Esophagus mucosa (tissue), 1 donor: ENCODE measurements around the gene DGKB. TPM values are rescaled to one million over a fixed set of nuclear protein-coding genes. Genes with fewer than 3 reads are reported as not detected.

Source experiments
- ATAC-seq: fragments of 200-7000 bp; cut with Tn5 transposase; one replicate; pipeline ENCODE4 v1.9.1; 2020
- total RNA-seq: library from RNA; stranded (reverse); gene quantifications from one replicate; pipeline ENCODE4 v1.2.4, GENCODE V29; 2023
- donor health status: DM: yes; HTN: yes; CAD: no.

Gene DGKB
- total RNA-seq, result 0.08 TPM

DNA sequence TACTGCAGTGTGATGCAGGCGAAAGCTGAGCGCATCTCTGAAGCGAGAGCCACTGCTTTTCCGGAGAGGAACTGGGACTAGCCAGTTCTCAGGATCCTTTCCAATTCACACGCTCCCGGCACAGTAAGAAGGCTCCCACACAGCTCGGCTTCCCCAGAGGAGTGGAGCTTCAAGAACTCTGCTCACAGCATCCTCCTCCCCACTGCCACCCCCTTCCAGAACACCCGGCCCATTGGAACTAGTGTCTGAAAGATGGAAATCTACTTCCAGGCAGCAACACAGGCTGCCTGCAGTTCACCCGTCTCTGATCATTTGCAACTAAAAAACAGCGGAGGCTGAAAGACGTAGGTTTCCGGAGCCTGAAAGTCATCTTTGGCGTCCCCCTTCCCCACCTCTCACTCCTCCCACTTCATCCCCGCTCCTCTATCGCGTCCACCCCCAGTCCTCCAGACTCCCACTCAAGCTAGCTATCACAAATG is at the start of gene DGKB:
Gene DGKB (minus strand): TSS at position 163 of the 479 bp plus-strand sequence.
- ATAC-seq, result no peak

DNA sequence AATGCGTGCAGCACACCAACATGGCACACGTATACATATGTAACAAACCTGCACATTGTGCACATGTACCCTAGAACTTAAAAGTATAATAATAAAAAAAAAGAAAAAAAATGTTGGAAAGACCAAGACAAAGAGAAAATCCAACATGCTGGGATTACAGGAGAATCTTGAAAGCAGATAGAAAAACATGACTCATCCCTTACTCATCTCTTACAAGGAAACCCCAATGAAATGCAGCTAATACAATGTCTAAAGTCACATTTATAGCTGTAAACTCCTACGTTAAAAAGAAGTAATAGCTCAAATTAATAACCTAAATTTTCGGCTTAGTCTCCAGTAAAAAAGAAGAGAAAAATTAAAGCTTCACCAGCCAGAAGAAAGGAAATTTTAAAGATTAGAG is 47.5 kb upstream of the DGKB start:
- ATAC-seq, result no peak

DNA sequence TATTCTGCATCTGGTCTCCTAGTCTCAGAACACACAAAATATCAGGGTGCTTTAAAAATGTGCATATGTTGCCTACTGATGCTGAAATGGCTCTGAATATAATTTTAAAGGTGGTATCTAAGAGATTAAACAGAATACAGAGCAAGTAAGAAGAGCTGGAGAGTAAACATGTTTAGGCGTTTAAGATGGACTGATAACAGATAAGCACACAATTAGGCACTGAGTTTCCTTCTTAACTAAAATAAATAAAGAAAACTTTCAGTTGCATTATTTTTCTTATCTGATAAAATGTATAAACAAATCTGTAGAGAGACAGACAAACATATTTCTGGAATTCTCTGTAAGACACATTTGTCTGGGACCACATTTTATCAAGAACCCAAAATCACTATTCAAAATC is 35.6 kb upstream of the DGKB start:
- ATAC-seq, result no peak

DNA sequence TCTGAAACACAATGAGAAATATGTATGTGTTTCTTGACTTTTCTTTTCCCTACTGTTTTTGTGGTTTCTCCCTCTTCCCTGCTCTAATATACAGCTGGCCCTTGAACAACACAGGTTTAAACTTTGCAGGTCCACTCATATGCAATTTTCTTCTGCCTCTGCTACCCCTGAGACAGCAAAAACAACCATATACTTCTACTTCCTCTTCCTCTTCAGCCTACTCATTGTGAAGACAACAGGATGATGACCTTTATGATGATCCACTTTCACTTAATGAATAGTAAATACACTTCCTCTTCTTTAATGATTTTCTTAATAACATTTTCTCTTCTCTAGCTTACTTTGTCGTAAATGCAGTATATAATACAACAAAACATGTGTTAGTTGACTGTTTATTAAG is 35.0 kb upstream of the DGKB start:
- ATAC-seq, result no peak

DNA sequence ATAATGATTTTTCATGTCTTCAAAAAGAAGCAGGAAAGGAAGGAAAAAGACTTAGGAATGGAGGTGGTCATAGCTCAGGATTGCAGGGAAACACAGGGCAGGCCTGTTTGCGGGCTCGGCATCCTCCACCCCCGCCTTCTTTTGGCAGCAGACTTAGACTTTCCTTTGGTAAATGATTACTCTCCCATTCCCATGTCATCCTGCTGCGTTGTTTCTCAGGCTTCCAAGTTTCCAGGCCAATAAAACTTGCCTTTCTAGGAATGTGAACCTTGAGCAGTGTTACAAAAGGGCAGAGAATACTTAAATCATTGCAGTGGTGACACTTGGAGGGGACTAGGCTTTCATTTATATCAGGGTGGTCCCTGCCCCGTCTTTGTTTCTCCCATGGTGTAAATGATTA is 34.0 kb upstream of the DGKB start:
- ATAC-seq, result no peak

DNA sequence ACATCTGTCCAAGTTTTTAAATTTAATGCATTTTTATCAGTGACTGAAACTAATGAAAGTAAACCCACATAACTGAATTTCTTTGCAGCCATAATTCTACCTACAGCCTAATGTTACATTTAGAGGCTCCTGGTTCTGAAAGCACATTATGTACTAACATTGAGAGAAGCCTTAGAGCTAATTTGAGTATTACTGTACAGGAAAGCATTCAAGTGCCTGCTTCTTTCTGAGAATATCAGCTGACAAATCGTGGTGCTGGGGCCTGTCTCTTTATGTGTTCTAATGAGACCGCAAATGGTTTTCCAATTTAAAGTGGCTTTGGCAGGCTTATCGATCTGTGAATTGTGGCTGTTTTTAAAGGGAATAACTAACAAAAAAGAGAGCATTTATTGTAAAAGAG is 32.3 kb upstream of the DGKB start:
- no peak for ATAC-seq

DNA sequence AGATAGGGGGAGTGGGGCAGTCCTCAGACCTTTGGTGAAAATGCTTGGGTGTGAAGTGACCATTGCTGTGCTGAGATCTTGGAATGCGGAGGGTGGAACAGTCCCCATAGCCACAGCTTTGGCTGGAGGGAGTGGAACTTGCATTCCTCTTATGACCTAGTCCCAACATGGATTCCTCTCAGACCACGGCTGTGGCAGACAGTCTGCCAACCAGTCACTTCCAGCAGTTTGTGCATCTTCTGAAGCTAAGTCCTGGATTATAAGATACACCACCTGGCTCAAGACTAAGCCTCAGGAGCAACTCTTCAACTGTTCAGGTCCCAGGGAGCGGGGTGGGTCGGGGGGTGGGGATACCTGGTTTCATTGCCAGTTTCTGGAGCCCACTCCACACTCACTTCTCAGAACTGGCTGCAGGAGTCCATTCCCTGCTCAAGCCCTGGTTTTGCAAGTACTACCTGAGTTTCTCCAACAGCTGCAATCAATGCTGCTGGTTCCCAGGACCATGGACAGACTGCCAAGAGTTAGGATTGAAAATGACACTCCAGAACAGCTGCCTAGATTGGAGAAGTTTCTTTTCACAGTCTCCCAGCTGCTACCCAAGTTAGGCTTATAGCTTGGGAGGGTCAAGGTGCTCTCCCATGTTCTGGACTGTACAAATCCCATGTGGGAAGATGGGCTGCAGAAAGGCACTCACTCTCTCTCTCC is 29.1 kb upstream of the DGKB start:
- ATAC-seq, result no peak

DNA sequence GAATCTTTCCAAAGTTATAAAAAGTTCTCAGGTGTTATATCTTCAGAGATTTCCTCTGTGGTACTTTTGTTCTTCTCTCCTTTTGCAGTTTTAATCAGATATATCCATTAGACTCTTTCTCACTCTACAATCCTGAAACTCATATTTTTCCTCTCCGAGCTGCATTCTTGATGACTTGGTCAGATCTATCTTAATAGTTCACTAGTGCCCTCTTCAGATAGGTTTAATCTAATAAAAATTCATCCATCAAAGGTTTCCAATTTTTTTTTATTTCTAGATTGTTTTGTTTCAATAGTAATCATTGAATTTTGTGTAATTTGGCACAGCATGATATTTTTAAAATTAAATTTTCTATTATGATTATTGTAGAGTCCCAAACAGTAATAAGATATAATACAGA is 21.8 kb upstream of the DGKB start:
- ATAC-seq, result no peak

DNA sequence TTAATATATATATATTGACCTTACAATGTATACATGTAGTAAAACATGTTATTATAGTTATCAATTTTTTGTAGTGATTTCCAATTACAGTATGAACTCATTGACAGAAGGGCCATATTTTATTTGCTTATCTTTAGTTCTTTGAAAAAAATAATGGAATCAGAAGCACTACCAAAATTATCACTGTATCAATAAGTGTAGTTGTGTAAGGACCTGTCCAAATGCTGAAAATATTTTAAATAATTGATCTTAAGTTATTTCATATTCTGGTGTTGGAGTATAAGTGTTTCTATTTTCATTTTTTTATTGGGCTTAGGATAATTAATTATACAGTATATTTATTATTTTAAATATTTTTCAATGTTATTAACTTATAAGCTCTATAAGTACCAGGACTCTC is 8.5 kb upstream of the DGKB start:
- no peak for ATAC-seq

DNA sequence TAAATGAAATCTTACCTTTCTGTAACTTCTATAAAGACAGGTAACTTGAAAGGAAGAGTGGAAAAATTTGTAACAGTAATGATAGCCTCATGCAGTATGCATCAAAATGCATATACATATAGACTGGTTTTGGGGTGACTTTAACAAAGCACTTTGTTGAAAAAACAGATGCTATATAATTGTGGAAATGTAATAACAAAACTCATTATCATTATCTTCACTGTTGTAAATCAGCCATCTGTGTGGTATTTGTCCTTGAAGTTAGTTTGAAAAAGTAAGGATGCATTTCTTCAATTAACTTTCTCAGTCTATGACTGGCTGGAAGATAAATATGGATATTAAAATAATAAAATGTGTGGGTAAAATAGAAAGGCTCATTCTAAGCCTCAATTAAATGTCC is 6.1 kb upstream of the DGKB start:
- ATAC-seq, result no peak

DNA sequence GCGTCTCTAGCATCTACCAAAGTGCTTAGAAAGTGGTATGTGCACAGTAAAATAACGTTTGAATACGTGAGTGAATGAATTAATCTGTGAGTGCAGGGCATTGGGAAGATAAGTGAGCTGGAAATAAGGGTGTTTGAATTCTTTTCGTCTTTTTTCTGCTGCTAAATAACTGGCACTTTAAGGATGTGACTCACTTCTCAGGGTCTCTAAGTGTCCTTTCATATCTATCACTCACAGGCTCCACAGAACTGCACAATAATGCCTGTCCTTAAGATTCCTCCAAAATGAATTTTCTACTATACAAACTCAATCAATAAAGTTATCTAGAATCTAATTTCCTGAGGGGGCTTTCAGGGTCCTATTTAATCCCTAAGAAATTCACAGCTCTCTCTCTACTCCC is 3.2 kb upstream of the DGKB start:
- no peak for ATAC-seq

DNA sequence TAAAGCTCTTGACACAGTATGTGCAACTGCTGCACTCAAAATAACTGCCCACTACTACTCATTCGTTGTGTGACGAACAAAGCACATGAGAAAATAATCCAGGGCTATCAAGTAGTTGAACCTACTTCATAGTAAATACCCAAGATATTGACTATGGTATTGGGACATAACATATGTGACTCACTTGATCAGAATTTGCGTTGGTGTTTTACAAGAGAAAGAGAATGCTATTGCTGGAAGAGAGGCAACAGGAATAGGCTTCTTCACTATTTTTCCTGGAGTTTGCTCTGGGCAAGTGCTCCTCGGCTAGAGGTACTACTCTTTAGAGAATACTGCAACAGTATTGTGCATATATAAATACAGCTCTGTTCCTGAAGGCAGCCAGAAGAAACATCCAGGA is 2.5 kb downstream of the DGKB start:
- ATAC-seq, result no peak

DNA sequence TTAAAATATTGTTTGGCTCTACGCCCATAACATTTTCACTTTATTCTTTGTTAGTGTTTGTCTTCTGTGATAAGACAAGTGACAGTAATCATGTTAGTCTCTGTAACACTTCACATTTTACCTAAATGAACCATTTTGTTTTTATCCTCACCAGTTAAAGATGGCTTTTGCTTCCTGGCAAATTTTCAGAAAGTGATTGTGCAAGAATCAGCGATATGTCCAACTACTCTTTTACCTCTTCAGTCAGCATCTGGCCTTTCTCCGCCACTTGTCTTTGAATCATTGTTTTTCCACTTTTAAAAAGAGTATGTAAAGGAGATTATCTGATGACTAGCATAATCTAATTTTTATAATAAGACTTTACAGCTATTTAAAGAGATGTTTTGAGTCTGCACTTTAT is 3.5 kb downstream of the DGKB start:
- no peak for ATAC-seq

DNA sequence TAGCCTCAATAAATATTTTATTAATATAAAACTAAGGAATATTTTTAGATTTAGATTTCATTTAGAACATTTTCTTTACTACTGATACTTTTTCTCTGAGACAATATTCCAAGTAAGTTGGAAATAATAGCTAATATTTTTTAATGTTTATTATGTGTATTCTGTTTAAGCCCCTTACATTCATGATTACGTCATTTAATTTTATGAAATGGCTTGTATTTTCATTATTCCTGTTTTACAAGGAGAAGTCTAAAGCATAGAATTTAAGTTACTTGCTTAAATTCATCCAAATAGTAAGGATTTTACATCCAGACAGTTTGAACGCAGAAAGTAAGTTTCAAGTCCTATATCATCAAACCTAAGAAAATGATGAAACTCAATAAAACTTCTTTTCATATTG is 6.1 kb downstream of the DGKB start:
- no peak for ATAC-seq

DNA sequence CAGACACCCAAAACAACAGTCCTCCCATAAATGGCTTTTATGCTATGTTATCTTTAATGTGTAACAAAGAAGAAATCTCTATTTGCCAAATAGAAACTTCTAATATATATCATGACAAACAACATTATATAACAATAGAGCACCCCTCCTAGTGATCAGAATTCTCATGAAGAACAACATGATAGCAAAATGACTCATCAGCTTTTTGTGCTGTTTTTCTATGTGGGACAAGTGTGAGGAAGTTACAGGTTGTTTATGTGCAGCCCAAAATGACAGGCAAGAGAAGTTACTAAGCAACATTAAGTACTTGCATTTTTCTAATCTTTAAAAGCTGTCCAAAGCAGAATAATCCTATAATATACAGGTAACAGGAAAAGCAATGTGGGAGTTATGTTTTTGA is 7.7 kb downstream of the DGKB start:
- no peak for ATAC-seq

DNA sequence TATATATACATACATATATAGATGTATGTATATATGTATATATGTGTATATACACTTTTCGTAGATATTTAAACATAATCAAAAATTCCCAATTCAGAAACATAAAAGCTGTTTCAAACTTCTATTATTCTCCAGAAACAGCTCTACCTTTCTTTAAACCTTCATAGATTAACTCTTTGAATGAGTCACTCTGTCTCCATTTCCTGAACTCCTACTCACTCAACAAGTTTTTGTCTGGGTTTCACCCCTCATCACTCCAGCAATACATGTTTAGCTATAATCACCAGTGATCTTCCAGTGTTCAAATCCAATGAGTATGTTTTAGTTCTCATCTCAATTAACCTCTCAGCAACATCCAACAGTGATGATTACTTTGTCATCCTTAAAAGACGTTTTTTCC is 9.6 kb downstream of the DGKB start:
- ATAC-seq, result no peak

DNA sequence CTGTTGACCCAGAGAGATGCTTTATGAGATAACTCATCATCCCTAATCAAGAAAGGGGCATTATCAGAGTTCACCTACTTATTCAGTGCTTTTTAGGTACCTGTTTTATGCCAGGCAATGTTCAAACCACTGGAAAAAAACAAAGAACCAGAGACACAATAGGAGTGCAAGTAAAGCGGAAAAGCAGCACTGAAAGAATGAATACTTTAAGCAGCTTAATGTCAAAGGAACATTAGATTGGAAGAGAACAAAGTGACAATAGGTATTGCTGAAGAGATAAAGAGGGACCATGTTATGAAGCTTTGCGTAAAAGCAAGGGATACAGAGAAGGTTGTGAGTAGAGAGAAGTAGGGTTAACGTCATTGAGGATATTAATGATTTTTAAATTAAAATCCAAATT is 11.3 kb downstream of the DGKB start:
- ATAC-seq, result no peak

DNA sequence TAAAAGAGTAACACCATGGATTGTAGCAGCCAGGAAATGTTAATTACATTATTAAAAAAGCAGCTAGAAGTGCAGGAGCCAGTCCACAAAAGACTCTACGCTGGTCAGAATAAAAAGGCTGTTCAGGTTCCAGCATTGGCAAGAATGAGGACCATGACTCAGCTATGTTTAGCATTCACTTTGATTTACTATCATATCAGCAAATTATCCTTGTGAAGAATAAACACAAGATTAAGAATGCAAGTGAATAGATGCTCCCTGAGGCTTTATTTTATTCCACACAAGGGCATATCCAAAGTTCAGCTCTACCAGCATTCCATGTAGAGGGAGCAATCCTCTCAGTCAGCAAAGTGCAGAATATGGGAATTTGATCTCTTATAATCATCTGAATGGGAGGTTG is 13.6 kb downstream of the DGKB start:
- ATAC-seq, result no peak

DNA sequence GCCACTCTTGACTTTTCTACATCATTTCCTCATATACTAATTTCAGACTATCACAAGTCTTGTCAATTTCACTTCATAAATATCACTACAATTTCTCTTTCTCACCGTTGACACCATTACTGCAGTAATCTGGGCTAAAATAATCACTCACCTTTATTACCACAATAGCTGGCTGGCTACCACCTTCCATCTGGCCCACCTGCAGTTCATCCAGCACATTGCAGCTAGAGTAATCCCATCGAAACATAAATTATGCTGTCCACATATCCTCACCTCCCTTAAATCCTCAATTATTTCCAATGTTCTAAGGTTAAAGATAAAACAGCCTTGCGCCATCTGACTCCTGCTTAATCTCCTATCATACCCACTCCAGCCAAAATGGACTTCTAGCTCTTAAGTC is 16.0 kb downstream of the DGKB start:
- ATAC-seq, result no peak

DNA sequence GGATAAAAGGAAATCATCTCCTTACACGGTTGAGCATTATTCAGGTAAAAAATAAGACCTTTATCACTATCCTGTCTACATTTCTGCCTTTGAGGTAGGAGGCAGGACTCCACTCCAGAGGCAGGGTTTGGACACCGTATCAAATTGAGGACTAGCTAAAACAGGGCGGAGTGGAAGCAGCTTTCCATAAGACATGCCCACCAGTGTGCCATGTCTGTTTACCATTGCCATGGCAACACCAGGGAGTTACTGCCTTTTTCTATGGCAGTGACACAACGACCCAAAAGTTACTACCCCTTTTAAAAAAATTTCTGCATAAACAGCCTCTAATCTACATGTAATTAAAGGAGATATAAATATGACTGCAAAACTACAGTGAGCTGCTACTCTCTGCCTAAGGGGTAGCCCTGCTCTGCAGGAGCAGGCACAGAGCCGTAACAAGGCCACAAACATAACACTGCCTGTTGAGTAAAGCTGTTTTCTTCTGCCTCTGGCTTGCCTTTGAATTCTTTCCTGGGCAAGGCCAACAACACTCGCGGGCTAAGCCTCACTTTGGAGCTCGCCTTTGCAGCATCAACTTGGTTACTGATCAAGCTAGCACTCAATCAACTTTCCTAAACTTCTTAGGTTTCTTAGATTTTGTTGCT is 26.5 kb downstream of the DGKB start:
- no peak for ATAC-seq

DNA sequence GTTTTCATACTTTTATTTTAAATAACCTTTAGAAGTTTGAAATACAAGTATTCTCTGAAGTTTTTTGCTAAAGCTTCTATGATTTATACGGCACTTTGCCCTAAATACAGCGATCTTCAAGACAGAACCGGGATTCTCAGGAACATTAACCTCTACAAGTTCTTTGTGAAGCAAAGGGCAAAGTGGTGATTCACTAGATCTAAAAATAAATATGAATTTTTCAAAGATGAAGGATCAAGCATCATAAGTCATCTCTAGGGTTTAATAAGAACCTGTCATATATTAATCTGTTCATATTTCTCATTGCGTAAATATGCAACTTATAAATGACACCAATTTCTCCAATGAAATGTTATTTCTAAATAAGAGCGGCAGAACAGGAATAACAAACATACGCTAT is 30.7 kb downstream of the DGKB start:
- ATAC-seq, result no peak

DNA sequence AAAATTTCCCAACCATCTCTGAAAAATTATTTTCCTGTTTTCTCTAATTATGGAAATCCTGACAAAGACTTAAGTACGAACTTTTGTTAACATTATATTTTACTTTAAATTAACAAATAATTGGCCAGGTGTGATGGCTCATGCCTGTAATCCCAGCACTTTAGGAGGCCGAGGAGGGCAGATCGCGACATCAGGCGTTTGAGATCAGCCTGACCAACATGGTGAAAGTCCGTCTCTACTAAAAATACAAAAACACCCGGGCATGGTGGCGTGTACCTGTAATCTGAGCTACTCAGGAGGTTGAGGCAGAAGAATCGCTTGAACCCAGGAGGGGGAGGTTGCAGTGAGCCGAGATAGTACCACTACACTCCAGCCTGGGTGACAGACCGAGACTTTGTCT is 32.2 kb downstream of the DGKB start:
- no peak for ATAC-seq

DNA sequence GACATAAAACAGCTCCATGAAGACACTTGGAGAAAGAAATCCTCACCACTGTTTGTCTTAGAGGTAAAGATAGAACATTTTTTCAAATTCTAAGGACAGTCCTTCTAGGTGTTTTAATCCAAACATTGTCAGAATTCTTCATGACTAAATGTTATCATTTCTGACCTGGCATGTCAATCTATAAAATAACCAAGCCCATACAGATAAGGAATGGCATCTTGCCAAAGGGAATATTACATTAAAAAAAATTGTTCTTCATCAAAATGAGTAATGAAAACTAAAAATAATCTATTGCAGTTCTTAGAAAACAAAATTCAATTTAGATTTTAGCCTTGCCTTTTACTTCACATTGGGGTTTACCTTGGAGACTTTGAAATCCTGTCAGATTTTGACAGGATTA is 33.6 kb downstream of the DGKB start:
- ATAC-seq, result no peak

DNA sequence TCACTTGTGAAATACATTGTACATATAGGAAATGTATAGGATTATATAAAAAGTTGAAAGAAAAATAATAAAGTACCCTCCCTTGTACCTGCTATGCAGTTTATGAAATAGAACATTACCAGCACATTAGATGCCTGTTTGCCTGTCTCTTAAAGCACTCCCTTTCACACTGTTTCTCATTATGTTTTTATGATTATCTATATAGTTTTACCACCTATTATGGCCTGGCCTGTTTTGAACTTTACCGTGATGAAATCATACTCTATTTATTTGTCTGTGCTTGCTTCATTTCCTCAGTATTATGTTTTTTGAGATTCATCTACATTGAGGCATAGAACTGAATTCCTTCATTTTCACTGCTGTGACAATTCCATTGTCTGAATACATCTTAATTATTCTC is 41.1 kb downstream of the DGKB start:
- no peak for ATAC-seq

DNA sequence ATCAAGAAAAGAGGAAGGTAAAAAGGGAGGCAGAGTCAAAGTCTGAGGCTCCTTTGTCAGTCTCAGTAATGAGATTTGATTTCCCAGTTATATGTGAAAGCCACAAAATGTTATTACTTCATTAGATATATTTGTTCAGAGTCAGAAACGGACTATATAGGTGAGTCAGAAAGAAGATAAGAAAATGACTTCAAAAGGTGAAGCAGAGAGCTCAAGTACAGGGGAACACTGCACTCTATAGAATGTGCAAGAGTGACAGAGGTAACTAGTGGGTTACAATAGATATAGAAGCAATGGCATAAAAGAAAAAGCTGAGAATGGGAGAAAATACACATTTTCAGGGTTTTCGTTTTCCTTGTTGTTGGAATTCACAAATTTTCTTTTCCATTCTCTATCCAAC is 43.3 kb downstream of the DGKB start:
- no peak for ATAC-seq
